K562 treated with DMSO at 1 percent for 4 hours (cell line): ENCODE data around the gene CT45A5. TPM values are rescaled to one million over a fixed set of nuclear protein-coding genes. Genes with fewer than 3 reads are reported as not detected.

Experiments used
- total RNA-seq: library from RNA; unstranded; fragments of 300-600 nt; gene quantifications from 2 replicates; pipeline ENCODE4 v1.2.3, GENCODE V29; 2022; ENCODE audit not compliant: insufficient read depth

Gene CT45A5
- total RNA-seq, result not detected in 2 replicates

GRCh38 chrX:135785403-135785802 is at the start of gene CT45A5:
Gene CT45A5 (minus strand): TSS chrX:135785503. CDS start chrX:135781729, 3,774 bp downstream.

GRCh38 chrX:135819912-135820311 is 34.6 kb upstream of the CT45A5 start, which contains the start of gene CT45A2:
Gene CT45A2 (minus strand): TSS chrX:135820012. CDS start chrX:135816265, 3,747 bp downstream.

GRCh38 chrX:135802687-135803086 is 17.4 kb upstream of the CT45A5 start, which contains the start of gene CT45A6:
Gene CT45A6 (minus strand): TSS chrX:135802787. CDS start chrX:135798993, 3,794 bp downstream.

GRCh38 chrX:135768091-135768490 is 17.2 kb downstream of the CT45A5 start, which contains the start of gene CT45A3:
Gene CT45A3 (minus strand): TSS chrX:135768191. CDS start chrX:135764444, 3,747 bp downstream.

Other genes with a start within 250 kb of the CT45A5 start
- 1.6 TPM in 1 of 2 replicates, not detected in the other for gene CT45A1, start 71.9 kb downstream of the CT45A5 start, total RNA-seq
- gene CT45A3, start 17.3 kb downstream of the CT45A5 start, total RNA-seq, result not detected in 2 replicates
- gene CT45A6, start 17.3 kb upstream of the CT45A5 start, total RNA-seq, result not detected in 2 replicates
- gene CT45A2, start 34.5 kb upstream of the CT45A5 start, total RNA-seq, result 1.2 TPM in 1 of 2 replicates, not detected in the other
- gene CT45A7, start 51.8 kb upstream of the CT45A5 start, total RNA-seq, result not detected in 2 replicates
- not detected in 2 replicates for gene CT45A8, start 69.0 kb upstream of the CT45A5 start, total RNA-seq
- gene CT45A9, start 86.3 kb upstream of the CT45A5 start, total RNA-seq, result not detected in 2 replicates
- gene CT45A10, start 107.9 kb upstream of the CT45A5 start, total RNA-seq, result 11.6 and 12.5 TPM in 2 replicates
- 15.2 and 15.9 TPM in 2 replicates for gene SAGE1, start 108.2 kb upstream of the CT45A5 start, total RNA-seq
- gene MMGT1, start 188.5 kb upstream of the CT45A5 start, total RNA-seq, result 13.4 and 13.8 TPM in 2 replicates
- 6.3 and 7.3 TPM in 2 replicates for gene SLC9A6, start 199.9 kb upstream of the CT45A5 start, total RNA-seq